Aorta (tissue), 5 donors: ENCODE measurements around the gene TMEM41B. TPM values are rescaled to one million over a fixed set of nuclear protein-coding genes. Genes with fewer than 3 reads are reported as not detected.
"Not testable (repeated sequence)": the region's sequence is repeated elsewhere in the genome, so short reads cannot be mapped to it uniquely, and the experiment has no call there.

ENCODE experiments used
- ATAC-seq: fragments of 200-7000 bp; cut with Tn5 transposase; one replicate; pipeline ENCODE4 v1.9.1; 2022; ENCODE audit warnings: moderate library complexity; ENCODE audit not compliant: low FRiP score
- DNase-seq, 2 donors: peaks; one replicate each; pipeline ENCODE4 v3.0.0-alpha.2; 2020
- H3K27ac ChIP-seq, 2 donors: one replicate each; pipeline ENCODE4 v1.5.1; 2013; ENCODE audit warnings: low read length in 2 of 2, mild to moderate bottlenecking in 2 of 2, moderate library complexity in 2 of 2, control low read depth in 1 of 2, inconsistent platforms in 1 of 2, low read depth in 1 of 2
- H3K27me3 ChIP-seq, 2 donors: one replicate each; pipeline ENCODE4 v1.6.1; 2013; ENCODE audit warnings: control low read depth in 1 of 2, low read length in 1 of 2, mild to moderate bottlenecking in 1 of 2, moderate library complexity in 1 of 2; ENCODE audit not compliant: insufficient read depth in 2 of 2, control insufficient read depth in 1 of 2
- H3K36me3 ChIP-seq, 2 donors: one replicate each; pipeline ENCODE4 v1.6.1; 2013; ENCODE audit warnings: control low read depth in 1 of 2, low read length in 1 of 2, mild to moderate bottlenecking in 1 of 2; ENCODE audit not compliant: insufficient read depth in 2 of 2, control insufficient read depth in 1 of 2
- H3K4me1 ChIP-seq, 2 donors: one replicate each; pipeline ENCODE4 v1.6.1; 2013; ENCODE audit warnings: low read length in 2 of 2, control low read depth in 1 of 2, mild to moderate bottlenecking in 1 of 2, moderate library complexity in 1 of 2; ENCODE audit not compliant: insufficient read depth in 2 of 2, control insufficient read depth in 1 of 2
- H3K4me3 ChIP-seq, 2 donors: one replicate each; pipeline ENCODE4 v1.5.1; 2013; ENCODE audit warnings: low read length in 2 of 2, control low read depth in 1 of 2, mild to moderate bottlenecking in 1 of 2
- H3K9me3 ChIP-seq: one replicate; pipeline ENCODE4 v1.6.1; 2013; ENCODE audit warnings: mild to moderate bottlenecking, low read length; ENCODE audit not compliant: control insufficient read depth
- WGBS, 2 donors: extraction: QIAGEN DNeasy Blood & Tissue Kit; methylation state at CpG; one replicate each; pipeline ENCODE4 v1.1.7; 2013; 5-methylcytosine and 5-hydroxymethylcytosine counted together
- intact Hi-C, 2 donors: fragments of 100-400 bp; cut with DNase I; formaldehyde crosslinking; loops; one replicate each; pipeline versions ENCODE4 v1.14.2 to v1.15.0; 2022
- polyA plus RNA-seq, 2 donors: library from polyadenylated mRNA; stranded (reverse); fragments of 200-250 nt; gene quantifications; one replicate each; pipeline ENCODE4 v1.2.3, GENCODE V29; 2013
- total RNA-seq, 2 donors: library from RNA; stranded (reverse); fragmentation: NEBNext Ultra II Directional; extraction: Animal tissue kit (Norgen Biotek cat#: 25700); gene quantifications; one replicate each; pipeline ENCODE4 v1.2.1, GENCODE V29; 2021
- donor health status: healthy with polysubstance abuse.
- donor health status: Bipolar disorder and iron deficiency.
- donor health status: DM: no; HTN: no; CAD: no.
- donor health status: DM: no; HTN: no; CAD: no.
- donor health status: DM: yes; HTN: yes; CAD: no.

The TMEM41B gene
- total and polyA plus RNA-seq, 4 donors, result 2.3 to 31.4 (median 26.0) TPM

GRCh38 chr11:9266132-9266736, 48.2 kb downstream of the TMEM41B start:
- intact Hi-C loops, result loop anchor here in 1 of 2 donors (10.0 kb wide), 1 partner anchor 91 kb away; no protein-coding TSS in a partner anchor
- 90% methylated on average over 13 of the region's 13 CpGs for WGBS, 2 donors
- Histone ChIP-seq H3K4me3 (no peak overlapping the region), H3K36me3 (no peaks in the 10 kb centered on the region), H3K27ac (no peak overlapping the region), H3K9me3 (no peaks in the 10 kb centered on the region), H3K27me3 (no peaks in the 10 kb centered on the region), H3K4me1 (no peaks in the 10 kb centered on the region)
- ATAC-seq (no peak), DNase-seq (no peak)

GRCh38 chr11:9265211-9266131, 48.9 kb downstream of the TMEM41B start, which contains the start of gene DENND5A:
TSS of gene DENND5A (minus strand) at chr11:9265350. CDS start at chr11:9265069, 281 bp downstream.
- WGBS, 2 donors, result 8 to 10% methylated on average over 42 to 63 of the region's 63 CpGs
- Histone ChIP-seq H3K4me1 (no peaks in the 10 kb centered on the region), H3K27me3 (no peaks in the 10 kb centered on the region), H3K27ac (peak within 1 kb of the TSS; percentile 84 to 98), H3K4me3 (peak within 1 kb of the TSS; percentile 76 to 100), H3K36me3 (no peaks in the 10 kb centered on the region), H3K9me3 (no peaks in the 10 kb centered on the region)
- intact Hi-C loops, result loop anchor here in 1 of 2 donors (10.0 kb wide), 1 partner anchor 91 kb away; no protein-coding TSS in a partner anchor
- DNase-seq (peak; percentile 91 to 96), ATAC-seq (peak; percentile 94)

GRCh38 chr11:9264316-9265210, 49.8 kb downstream of the TMEM41B start:
- no peaks in the 10 kb centered on the region for H3K4me1 ChIP-seq
- no peaks in the 10 kb centered on the region for H3K9me3 ChIP-seq
- WGBS, 2 donors, result 1% methylated on average over 68 to 76 of the region's 76 CpGs
- H3K27ac ChIP-seq, result peak overlapping the region; percentile 84 to 98
- DNase-seq, result peak; percentile 84 to 86
- peak; percentile 80 for ATAC-seq
- H3K27me3 ChIP-seq, result no peaks in the 10 kb centered on the region
- peak overlapping the region; percentile 76 to 100 for H3K4me3 ChIP-seq
- H3K36me3 ChIP-seq, result no peaks in the 10 kb centered on the region
- intact Hi-C loops, result loop anchor here in 1 of 2 donors (5.0 to 10.0 kb wide), 2 partner anchors 90 to 243 kb away; no protein-coding TSS in a partner anchor

- ATAC-seq (peak; percentile 10), DNase-seq (no peak)
- intact Hi-C loops, result loop anchor here in 1 of 2 donors (5.0 to 10.0 kb wide), 2 partner anchors 89 to 243 kb away; no protein-coding TSS in a partner anchor
- H3K9me3 ChIP-seq, result no peaks in the 10 kb centered on the region
- H3K4me3 ChIP-seq, result peak overlapping the region; percentile 76 to 100
- H3K27ac ChIP-seq, result peak overlapping the region; percentile 84 to 98
- WGBS, 2 donors, result 3 to 4% methylated on average over 8 of the region's 9 CpGs
- no peaks in the 10 kb centered on the region for H3K4me1 ChIP-seq
- H3K36me3 ChIP-seq, result no peaks in the 10 kb centered on the region
- H3K27me3 ChIP-seq, result no peaks in the 10 kb centered on the region
These were observed 50.5 kb downstream of the TMEM41B start for GRCh38 chr11:9263840-9264315.

- intact Hi-C loops, result loop anchor here in 1 of 2 donors (5.0 to 10.0 kb wide), 2 partner anchors 86 to 247 kb away; no protein-coding TSS in a partner anchor
- 68 to 72% methylated on average over 2 of the region's 2 CpGs for whole genome bisulfite sequencing, 2 donors
These were observed 53.6 kb downstream of the TMEM41B start for GRCh38 chr11:9260838-9261146.

GRCh38 chr11:9259981-9260837, 54.2 kb downstream of the TMEM41B start:
- Histone ChIP-seq H3K4me3 (no peak overlapping the region), H3K9me3 (no peaks in the 10 kb centered on the region), H3K36me3 (no peaks in the 10 kb centered on the region), H3K4me1 (no peaks in the 10 kb centered on the region), H3K27me3 (no peaks in the 10 kb centered on the region), H3K27ac (no peak overlapping the region)
- intact Hi-C loops, result loop anchor here in 1 of 2 donors (5.0 to 10.0 kb wide), 2 partner anchors 85 to 247 kb away; no protein-coding TSS in a partner anchor
- ATAC-seq (no peak), DNase-seq (no peak)
- 31 to 36% methylated on average over 4 of the region's 4 CpGs for WGBS, 2 donors

More at GRCh38 chr11:9260838-9261146, 53.6 kb downstream of the TMEM41B start:
- DNase-seq, H3K27me3 ChIP-seq, H3K4me1 ChIP-seq, H3K4me3 ChIP-seq, H3K36me3 ChIP-seq, H3K27ac ChIP-seq, ATAC-seq, H3K9me3 ChIP-seq: not testable (repeated sequence)

GRCh38 chr11:9258279-9258678, 56.1 kb downstream of the TMEM41B start:
- intact Hi-C loops, H3K27ac ChIP-seq, H3K4me1 ChIP-seq, DNase-seq, H3K36me3 ChIP-seq, H3K4me3 ChIP-seq, H3K9me3 ChIP-seq, H3K27me3 ChIP-seq, ATAC-seq: not testable (repeated sequence)
- WGBS, 2 donors, result 89 to 93% methylated on average over 4 of the region's 4 CpGs
